K562 (cell line): ENCODE results near the gene TTLL10. TPM values are rescaled to one million over a fixed set of nuclear protein-coding genes. Genes with fewer than 3 reads are reported as not detected.

Experiments
- ATAC-seq: fragments of 200-7000 bp; cut with Tn5 transposase; 3 replicates; pipeline ENCODE4 v1.9.1; 2020; ENCODE audit warnings: moderate library complexity
- BruUV-seq: library from RNA; stranded (reverse); fragments of 400-500 nt; replicated peaks from 2 replicates; lab custom pipeline; 2021; lab: Mats Ljungman, UMichigan
- CTCF ChIA-PET: fragments of 300-600 bp; formaldehyde crosslinking; extraction: SDS; loops from one replicate; lab custom pipeline; 2021; ENCODE audit warnings: low intra/inter-chr PET ratio; lab: Yijun Ruan, JAX
- POLR2A ChIA-PET: fragments of 300-600, 350-650 bp; sonication (Branson Sonifier 250); formaldehyde crosslinking; extraction: SDS; loops from one replicate; lab custom pipeline; 2021; ENCODE audit warnings: antibody characterized with exemption, inconsistent platforms; lab: Yijun Ruan, JAX
- DNase-seq, 4 experiments: peaks; one replicate each; pipeline versions ENCODE4 v3.0.0 to v3.0.0-alpha.2; 2011 to 2018; ENCODE audit warnings: low spot score in 3 of 4, mixed read lengths in 3 of 4; ENCODE audit errors: extremely low read depth in 1 of 4
- FAIRE-seq: peaks from 2 replicates; lab custom pipeline; 2011; peaks lifted over from hg19 to GRCh38; lab: Jason Lieb, UNC
- H2AFZ ChIP-seq: 2 replicates; pipeline ENCODE4 v1.6.0; 2011; ENCODE audit warnings: low read depth, low read length, control low read depth, inconsistent platforms
- H3K27ac ChIP-seq: fragments of 200-600 bp; 3 replicates; pipeline ENCODE4 v1.8.0; 2011; ENCODE audit warnings: low read depth, mild to moderate bottlenecking, control low read depth, inconsistent platforms, low read length, moderate library complexity, mixed read lengths; ENCODE audit errors: extremely low read depth
- H3K27me3 ChIP-seq, 2 experiments: fragments of 300-600 bp in 1 of 2; 2 replicates in 1 of 2; 3 replicates in 1 of 2; pipeline versions ENCODE4 v1.6.0 to v1.8.0; 2011; ENCODE audit warnings: inconsistent platforms in 2 of 2, low read length in 2 of 2, mild to moderate bottlenecking in 1 of 2, mixed read lengths in 1 of 2, moderate library complexity in 1 of 2; ENCODE audit not compliant: control insufficient read depth in 2 of 2, insufficient read depth in 2 of 2
- H3K36me3 ChIP-seq: fragments of 300-600 bp; 3 replicates; pipeline ENCODE4 v1.8.0; 2011; ENCODE audit warnings: mild to moderate bottlenecking, low read length, inconsistent platforms; ENCODE audit not compliant: control insufficient read depth, insufficient read depth
- H3K4me1 ChIP-seq, 2 experiments: fragments of 200-600 bp in 1 of 2; replicated peaks in 1 of 2; 2 replicates in 1 of 2; 3 replicates in 1 of 2; pipeline versions ENCODE4 v1.5.1 to v1.8.0; 2011; ENCODE audit warnings: inconsistent platforms in 2 of 2, low read length in 2 of 2, mild to moderate bottlenecking in 1 of 2, mixed read lengths in 1 of 2, moderate library complexity in 1 of 2; ENCODE audit not compliant: control insufficient read depth in 2 of 2, insufficient read depth in 2 of 2
- H3K4me2 ChIP-seq: 2 replicates; pipeline ENCODE4 v1.6.1; 2011; ENCODE audit warnings: low read length, control low read depth, inconsistent platforms, mixed read lengths; ENCODE audit not compliant: insufficient read depth
- H3K4me3 ChIP-seq: fragments of 200-600 bp; sonication (generic), shearing (Covaris generic); 2 replicates; pipeline ENCODE4 v1.5.1; 2016; ENCODE audit warnings: control low read depth, inconsistent platforms
- H3K79me2 ChIP-seq: fragments of 200-600 bp; 3 replicates; pipeline ENCODE4 v1.8.0; 2011; ENCODE audit warnings: low read length, inconsistent platforms; ENCODE audit not compliant: control insufficient read depth, insufficient read depth
- H3K9ac ChIP-seq, 2 experiments: 2 replicates each; pipeline versions ENCODE4 v1.6.0 to v1.6.1; 2011; ENCODE audit warnings: low read depth in 2 of 2, low read length in 2 of 2, control low read depth in 1 of 2, inconsistent platforms in 1 of 2, mild to moderate bottlenecking in 1 of 2, mixed read lengths in 1 of 2; ENCODE audit not compliant: insufficient read depth in 1 of 2
- H3K9me1 ChIP-seq: one replicate; pipeline ENCODE4 v1.6.0; 2011; ENCODE audit warnings: inconsistent platforms, mild to moderate bottlenecking, low read length, moderate library complexity; ENCODE audit not compliant: control insufficient read depth, insufficient read depth
- H3K9me3 ChIP-seq: replicated peaks from 2 replicates; pipeline ENCODE4 v1.5.1; 2011; ENCODE audit warnings: low read depth, low read length, inconsistent platforms; ENCODE audit not compliant: control insufficient read depth, insufficient read depth
- H4K20me1 ChIP-seq: replicated peaks from 2 replicates; pipeline ENCODE4 v1.6.1; 2011; ENCODE audit warnings: low read length, inconsistent platforms, mixed read lengths; ENCODE audit not compliant: control insufficient read depth, insufficient read depth
- C11orf30 ChIP-seq: fragments of 450-650 bp; IDR thresholded peaks from 2 replicates; pipeline ENCODE4 v1.6.1; 2016; ENCODE audit warnings: low read depth, mild to moderate bottlenecking
- CBFB ChIP-seq: sonication (generic); formaldehyde crosslinking; IDR thresholded peaks from 2 replicates; pipeline ENCODE4 v1.4.0; 2020; ENCODE audit warnings: mild to moderate bottlenecking, missing genetic modification reagents
- CREM ChIP-seq: IDR thresholded peaks from 2 replicates; pipeline ENCODE4 v1.6.1; 2014; ENCODE audit warnings: antibody characterized with exemption, low read depth
- DEAF1 ChIP-seq: fragments of 450-650 bp; formaldehyde crosslinking; IDR thresholded peaks from 2 replicates; pipeline ENCODE4 v1.4.0; 2020; ENCODE audit warnings: mild to moderate bottlenecking, moderate library complexity
- DNMT1 ChIP-seq: fragments of 450-650 bp; IDR thresholded peaks from 2 replicates; pipeline ENCODE4 v1.6.1; 2016; ENCODE audit warnings: antibody characterized with exemption, mild to moderate bottlenecking
- FOXO4 ChIP-seq: fragments of 450-650 bp; formaldehyde crosslinking; IDR thresholded peaks from 2 replicates; pipeline ENCODE4 v1.4.0; 2020; ENCODE audit warnings: mild to moderate bottlenecking, moderate library complexity
- HNRNPH1 ChIP-seq: fragments of 200-400 bp; formaldehyde crosslinking; optimal IDR thresholded peaks from 2 replicates; pipeline ENCODE3; 2017; ENCODE audit warnings: low read depth, mild to moderate bottlenecking, low read length, moderate library complexity
- HSF4 ChIP-seq: fragments of 250-450 bp; sonication (Bioruptor Pico); IDR thresholded peaks from 2 replicates; pipeline ENCODE4 v2.1.2; 2022; ENCODE audit warnings: mild to moderate bottlenecking, moderate library complexity, borderline replicate concordance
- KHSRP ChIP-seq: fragments of 450-650 bp; IDR thresholded peaks from 2 replicates; pipeline ENCODE4 v1.6.1; 2017
- MAFF ChIP-seq: IDR thresholded peaks from 2 replicates; pipeline ENCODE4 v1.6.1; 2012; ENCODE audit warnings: low read length, improper control_type of control experiment
- POLR2AphosphoS5 ChIP-seq: IDR thresholded peaks from 2 replicates; pipeline ENCODE4 v1.6.1; 2011; ENCODE audit warnings: mild to moderate bottlenecking, low read depth, low read length, moderate library complexity; ENCODE audit not compliant: control insufficient read depth, insufficient read depth
- RB1 ChIP-seq: fragments of 450-650 bp; IDR thresholded peaks from 2 replicates; pipeline ENCODE4 v1.6.1; 2017; ENCODE audit warnings: low read depth, mild to moderate bottlenecking
- RFX1 ChIP-seq: fragments of 450-650 bp; IDR thresholded peaks from 2 replicates; pipeline ENCODE4 v1.6.1; 2016; ENCODE audit warnings: mild to moderate bottlenecking, moderate library complexity
- SMAD1 ChIP-seq: fragments of 150-350 bp; IDR thresholded peaks from 2 replicates; pipeline ENCODE4 v1.6.1; 2014; ENCODE audit warnings: low read length, low read depth; ENCODE audit not compliant: partially characterized antibody
- ZBED1 ChIP-seq: IDR thresholded peaks from 2 replicates; pipeline ENCODE4 v1.6.1; 2014
- ZFP91 ChIP-seq: sonication (generic); formaldehyde crosslinking; IDR thresholded peaks from 2 replicates; pipeline ENCODE4 v1.8.0; 2022; ENCODE audit warnings: mild to moderate bottlenecking, missing genetic modification reagents
- ZFX ChIP-seq: sonication (generic); formaldehyde crosslinking; IDR thresholded peaks from 2 replicates; pipeline ENCODE4 v1.8.0; 2022; ENCODE audit warnings: mild to moderate bottlenecking, missing genetic modification reagents, moderate library complexity
- ZNF174 ChIP-seq: fragments of 250-450 bp; sonication (Bioruptor Pico); IDR thresholded peaks from 2 replicates; pipeline ENCODE4 v1.4.0; 2020; ENCODE audit warnings: mild to moderate bottlenecking
- ZNF3 ChIP-seq: fragments of 250-450 bp; sonication (Bioruptor Pico); IDR thresholded peaks from 2 replicates; pipeline ENCODE4 v1.5.0; 2021; ENCODE audit warnings: mild to moderate bottlenecking, moderate library complexity
- ZNF699 ChIP-seq: fragments of 250-450 bp; sonication (Bioruptor Pico); IDR thresholded peaks from 2 replicates; pipeline ENCODE4 v1.8.0; 2021; ENCODE audit warnings: mild to moderate bottlenecking, moderate library complexity; ENCODE audit not compliant: insufficient replicate concordance
- WGBS: fragments of 100-300 bp; shearing (Covaris generic); methylation state at CpG from one replicate; pipeline ENCODE4 v1.1.6; 2016; ENCODE audit warnings: low coverage, mixed read lengths; ENCODE audit not compliant: insufficient coverage; ENCODE audit errors: missing lambda C conversion rate; 5-methylcytosine and 5-hydroxymethylcytosine counted together
- in situ Hi-C: fragments of 300-500 bp; cut with MboI; formaldehyde crosslinking; loops from 4 replicates; pipeline ENCODE4 v1.15.0; 2018; ENCODE audit warnings: inconsistent platforms, mixed read lengths
- intact Hi-C: fragments of 100-400 bp; cut with micrococcal nuclease; formaldehyde crosslinking; loops from 2 replicates; pipeline ENCODE4 v1.14.2; 2022
- polyA plus RNA-seq, 8 experiments: library from polyadenylated mRNA; depleted of rRNA in 4 of 8; stranded (reverse) in 5 of 8; unstranded in 3 of 8; fragments of >200 nt; fragmentation: Nextera tagmentation in 2 of 8; fragmentation: Illumina TruSeq in 1 of 8; extraction: Ambion mirVana in 2 of 8; extraction: Trizol in 1 of 8; gene quantifications; 2 replicates each; pipeline versions ENCODE4 v1.2.1 to v1.2.3, GENCODE V29; 2011 to 2014; ENCODE audit warnings: inconsistent platforms in 1 of 8, missing spikeins in 1 of 8
- total RNA-seq, 7 experiments: library from RNA; depleted of rRNA in 6 of 7; stranded (reverse); fragments of >200 nt in 6 of 7; fragmentation: Illumina TruSeq in 2 of 7; extraction: Trizol in 2 of 7; gene quantifications; 2 replicates each; pipeline versions ENCODE4 v1.2.1 to v1.2.3, GENCODE V29; 2011 to 2021; ENCODE audit warnings: low replicate concordance in 1 of 7

The TTLL10 gene
- total and polyA plus RNA-seq, 9 of the 15 experiments (the other 6 are each of a cell fraction or from before 2014, with no cell fraction given), result not detected

GRCh38 chr1:1240348-1240732, 66.7 kb downstream of the TTLL10 start:
- BruUV-seq, result no TSS peak
- no peak overlapping the region for H3K27ac ChIP-seq
- peak overlapping the region in 1 of 2 experiments; percentile 85; a peak in 2 of 4 replicates for H3K9ac ChIP-seq
- no peaks in the 10 kb centered on the region for H3K36me3 ChIP-seq
- ATAC-seq (no peak), DNase-seq (no peak), FAIRE-seq (no peak)
- TF ChIP-seq CBFB (CRISPR knock-in tag) (no peak), C11orf30 (no peak), SMAD1 (no peak), HSF4 (CRISPR knock-in tag) (no peak), ZBED1 (no peak), RFX1 (no peak), MAFF (no peak), DNMT1 (no peak), FOXO4 (CRISPR knock-in tag) (no peak), ZNF174 (CRISPR knock-in tag) (no peak), POLR2AphosphoS5 (no peak), ZFX (no peak), ZNF699 (CRISPR knock-in tag) (no peak), CREM (no peak), RB1 (no peak), ZNF3 (CRISPR knock-in tag) (no peak), HNRNPH1 (no peak), KHSRP (no peak), DEAF1 (no peak), ZFP91 (CRISPR knock-in tag) (no peak)
- peaks cover 0 to 91% of the 10 kb centered on the region in 2 experiments; a peak in 3 of 5 replicates for H3K4me1 ChIP-seq
- H4K20me1 ChIP-seq, result no peaks in the 10 kb centered on the region
- 73% methylated on average over 3 of the region's 11 CpGs for WGBS
- H2AFZ ChIP-seq, result no peak overlapping the region
- H3K27me3 ChIP-seq, result no peaks in the 10 kb centered on the region
- ChIA-PET CTCF (no interaction called here), POLR2A (interaction anchor here (1.2 kb wide), 1 partner anchor 9 kb away, joined by 6 read pairs; no protein-coding TSS in a partner anchor)
- H3K9me3 ChIP-seq, result no peaks in the 10 kb centered on the region
- no peaks in the 10 kb centered on the region for H3K9me1 ChIP-seq
- no peak overlapping the region for H3K4me2 ChIP-seq
- in situ Hi-C loops (no loop called here), intact Hi-C loops (no loop called here)
- no peak overlapping the region for H3K4me3 ChIP-seq
- H3K79me2 ChIP-seq, result no peaks in the 10 kb centered on the region
